ENCODE results near the gene SLC34A3. TPM values are rescaled to one million over a fixed set of nuclear protein-coding genes. Genes with fewer than 3 reads are reported as not detected.
A peak's percentile ranks its signal among the peaks of the same experiment; 100 is the strongest.

The SLC34A3 gene
- total and polyA plus RNA-seq, 2 of the 8 experiments (the other 6 are each of a cell fraction or from before 2014, with no cell fraction given) = 0.08 TPM; not detected in 1

DNA sequence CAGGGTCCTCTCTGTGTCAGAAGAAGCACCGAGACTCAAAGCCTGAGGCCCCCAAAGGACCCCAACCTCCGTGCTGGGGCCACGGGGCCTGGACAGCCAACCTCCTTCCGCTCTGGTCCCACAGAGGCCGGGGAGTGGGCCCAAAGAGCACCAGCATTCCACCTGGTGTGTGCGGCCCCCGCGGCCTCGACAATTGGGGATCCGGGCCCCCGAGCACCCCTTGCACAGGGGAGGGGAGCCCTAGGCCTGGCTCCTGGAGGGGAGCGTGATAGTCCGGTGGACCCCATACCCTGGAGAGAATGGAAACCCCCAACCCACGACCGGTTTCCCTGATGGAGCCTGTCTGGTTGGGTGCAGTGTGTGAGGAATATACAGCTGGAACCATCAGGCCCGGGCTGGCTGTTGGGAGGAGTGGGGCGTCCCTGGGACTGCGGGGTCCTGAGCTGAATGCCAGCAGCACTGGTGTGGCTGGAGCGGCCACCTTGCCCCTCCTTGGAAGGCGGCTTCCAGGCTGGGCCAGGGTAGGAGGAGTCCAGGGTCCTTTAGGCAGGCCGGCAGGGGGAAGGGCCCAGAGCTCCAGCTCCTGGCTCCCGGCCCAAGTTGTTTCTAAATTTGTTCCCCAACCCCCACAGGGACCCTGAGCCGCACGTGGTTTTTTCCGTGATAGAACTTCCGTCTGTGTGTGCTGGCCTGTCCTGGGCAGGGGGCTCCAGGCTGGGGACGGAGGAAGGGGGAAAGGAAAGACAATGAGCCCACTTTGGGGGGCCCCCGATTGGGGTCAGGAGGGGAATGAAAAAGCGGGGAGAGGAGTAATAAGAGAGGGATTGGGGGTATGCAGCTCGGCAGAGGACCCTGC, 46.0 kb downstream of the SLC34A3 start:
- Histone ChIP-seq H3K9ac (replicated peaks in 1 of 4; ENCODE audit: extremely low read depth in 1 of 4, low read depth in 3 of 4, low read length in 3 of 4) (0 out of 7 replicates have a peak overlapping the region, but pooled peaks of 1 of the 4 experiments have one; percentile 4), H3K4me1 (replicated peaks in 1 of 4; ENCODE audit: control insufficient read depth in 3 of 4, insufficient read depth in 4 of 4, low read length in 3 of 4) (peaks cover 0 to 28% (median 17%) of the 10 kb centered on the region in 4 experiments; a peak in 6 of 7 replicates), H3K79me1 (ENCODE audit: low read depth, low read length) (no peaks in the 10 kb centered on the region), H4K91ac (replicated peaks; ENCODE audit: insufficient read length, low read length) (peak overlapping the region; percentile 97), H3K4me2 (ENCODE audit: insufficient read depth in 1 of 2, low read depth in 2 of 2, low read length in 2 of 2) (peak overlapping the region; percentile 58 to 80), H3K18ac (ENCODE audit: extremely low read depth, low read length) (peak overlapping the region; percentile 68), H2BK20ac (ENCODE audit: low read length) (no peak overlapping the region), H2AFZ (ENCODE audit: low read length) (no peak overlapping the region), H2BK120ac (replicated peaks; ENCODE audit: low read depth, low read length) (no peak overlapping the region), H2BK5ac (ENCODE audit: low read depth, low read length) (peak overlapping the region; percentile 91; the same call in 1 of the 2 replicates), H3K27me3 (replicated peaks in 1 of 4; ENCODE audit: control insufficient read depth in 3 of 4, extremely low read depth in 1 of 4, insufficient read depth in 3 of 4, low read length in 3 of 4) (peaks cover 0 to 27% (median 14%) of the 10 kb centered on the region in 4 experiments; a peak in 5 of 7 replicates), H2BK15ac (ENCODE audit: low read length) (no peak overlapping the region), H3K4me3 (ENCODE audit: extremely low read depth in 1 of 4, insufficient read depth in 2 of 4, low read depth in 3 of 4, low read length in 4 of 4) (peak overlapping the region; percentile 1 to 70 (median 58); a peak in 5 of 8 replicates), H2BK12ac (ENCODE audit: low read depth, low read length) (no peak overlapping the region), H4K8ac (ENCODE audit: extremely low read depth, insufficient read depth, low read length) (peak overlapping the region; percentile 94), H3K9me3 (ENCODE audit: insufficient read depth in 2 of 2, low read depth in 1 of 2, low read length in 1 of 2) (no peaks in the 10 kb centered on the region; a peak in 1 of 4 replicates), H3K79me2 (ENCODE audit: control insufficient read depth in 1 of 2, insufficient read depth in 2 of 2, low read length in 2 of 2) (no peaks in the 10 kb centered on the region), H3K14ac (ENCODE audit: insufficient read length) (no peak overlapping the region), H2AK5ac (ENCODE audit: low read depth, low read length) (peak overlapping the region; percentile 28; the same call in 1 of the 2 replicates), H3K23me2 (ENCODE audit: low read depth, low read length) (peaks cover 13% of the 10 kb centered on the region; the same call in 1 of the 2 replicates), H3K23ac (ENCODE audit: insufficient read length) (no peak overlapping the region), H4K5ac (ENCODE audit: insufficient read length, low read depth, low read length) (peak overlapping the region; percentile 64), H4K20me1 (replicated peaks in 1 of 2; ENCODE audit: control insufficient read depth in 1 of 2, insufficient read depth in 2 of 2, low read length in 2 of 2) (peaks cover 4 to 15% of the 10 kb centered on the region in 2 experiments), H3K36me3 (ENCODE audit: control insufficient read depth in 2 of 4, insufficient read depth in 4 of 4, low read length in 3 of 4) (peaks cover 0 to 20% (median 4%) of the 10 kb centered on the region in 4 experiments; a peak in 4 of 8 replicates), H3K56ac (replicated peaks; ENCODE audit: insufficient read length, low read depth, low read length) (peak overlapping the region; percentile 32), H3K4ac (replicated peaks; ENCODE audit: insufficient read length, low read depth, low read length) (peak overlapping the region; percentile 19), H3K27ac (ENCODE audit: low read depth, low read length) (peak overlapping the region; percentile 28; the same call in 1 of the 2 replicates)
- FAIRE-seq (no peak), DNase-seq (ENCODE audit: low read depth in 1 of 2, low spot score in 2 of 2) (peak in 1 of 2 experiments; percentile 68)
- 55% methylated on average over 24 of the region's 30 CpGs; no CpG with 5 or more reads in 1 of the 2 experiments for WGBS, 2 experiments (ENCODE audit: extremely low coverage in 1 of 2, insufficient coverage in 1 of 2, insufficient read length in 1 of 2, insufficient replicate concordance in 2 of 2, low coverage in 1 of 2, low lambda C conversion rate in 2 of 2, missing lambda C conversion rate in 1 of 2)
- ChIA-PET CTCF (ENCODE audit: partially characterized antibody) (interaction anchor here (0.7 to 2.7 kb wide), 12 partner anchors 10 to 373 kb away, joined by 3 to 10 read pairs (median 4); partner anchors contain the start of genes EXD3, NELFB, NOXA1 and NRARP), POLR2A (ENCODE audit: partially characterized antibody) (interaction anchor here (0.6 to 47.8 kb wide), 12 partner anchors 10 to 177 kb away, joined by 3 to 1462 read pairs (median 6); partner anchors contain the start of genes CYSRT1, NDOR1, NELFB and NRARP)
- TF ChIP-seq CTBP2 (IDR thresholded peaks at IDR 0.05; ENCODE audit: borderline replicate concordance, insufficient read depth, insufficient read length, low read length) (peak; percentile 27), CREB1 (IDR thresholded peaks at IDR 0.05) (no peak), EZH2 (IDR thresholded peaks at IDR 0.05; ENCODE audit: low read depth, low read length, severe bottlenecking) (no peak), POLR2A (IDR thresholded peaks at IDR 0.05; ENCODE audit: control extremely low read depth in 1 of 2, low read depth in 2 of 2, low read length in 2 of 2) (no peak; a peak in 1 of 3 replicates), TAF7 (optimal IDR thresholded peaks at IDR 0.05; ENCODE audit: borderline replicate concordance, low read depth, low read length) (no peak), NANOG (IDR thresholded peaks at IDR 0.05; ENCODE audit: insufficient read depth, low read depth, low read length, poor library complexity, severe bottlenecking) (no peak), GTF2F1 (IDR thresholded peaks at IDR 0.05; ENCODE audit: borderline replicate concordance, low read depth, low read length) (no peak), YY1 (IDR thresholded peaks at IDR 0.05; ENCODE audit: low read depth, low read length) (no peak), CHD1 (IDR thresholded peaks at IDR 0.05; ENCODE audit: low read depth, low read length) (no peak)
- TF ChIP-seq, protein P1, sequence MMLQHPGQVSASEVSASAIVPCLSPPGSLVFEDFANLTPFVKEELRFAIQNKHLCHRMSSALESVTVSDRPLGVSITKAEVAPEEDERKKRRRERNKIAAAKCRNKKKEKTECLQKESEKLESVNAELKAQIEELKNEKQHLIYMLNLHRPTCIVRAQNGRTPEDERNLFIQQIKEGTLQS (IDR thresholded peaks at IDR 0.05; ENCODE audit: insufficient read depth, low read depth, low read length) = no peak

Measured in H1 (cell line).